GM15510 (cell line): ENCODE data around the gene PFN1.
A peak's percentile ranks its signal among the peaks of the same experiment; 100 is the strongest.

Experiments used
- POLR2A ChIP-seq: IDR thresholded peaks from 3 replicates; pipeline ENCODE4 v1.6.1; 2011; ENCODE audit warnings: borderline replicate concordance; ENCODE audit not compliant: insufficient read length; ENCODE audit errors: extremely low read depth

The PFN1 gene

GRCh38 chr17:4942760-4943508 lies 5.4 kb downstream of the PFN1 start:
- no peak for TF ChIP-seq POLR2A

- no peak for TF ChIP-seq POLR2A
Measured at GRCh38 chr17:4941319-4941610, 7.1 kb downstream of the PFN1 start.

DNA sequence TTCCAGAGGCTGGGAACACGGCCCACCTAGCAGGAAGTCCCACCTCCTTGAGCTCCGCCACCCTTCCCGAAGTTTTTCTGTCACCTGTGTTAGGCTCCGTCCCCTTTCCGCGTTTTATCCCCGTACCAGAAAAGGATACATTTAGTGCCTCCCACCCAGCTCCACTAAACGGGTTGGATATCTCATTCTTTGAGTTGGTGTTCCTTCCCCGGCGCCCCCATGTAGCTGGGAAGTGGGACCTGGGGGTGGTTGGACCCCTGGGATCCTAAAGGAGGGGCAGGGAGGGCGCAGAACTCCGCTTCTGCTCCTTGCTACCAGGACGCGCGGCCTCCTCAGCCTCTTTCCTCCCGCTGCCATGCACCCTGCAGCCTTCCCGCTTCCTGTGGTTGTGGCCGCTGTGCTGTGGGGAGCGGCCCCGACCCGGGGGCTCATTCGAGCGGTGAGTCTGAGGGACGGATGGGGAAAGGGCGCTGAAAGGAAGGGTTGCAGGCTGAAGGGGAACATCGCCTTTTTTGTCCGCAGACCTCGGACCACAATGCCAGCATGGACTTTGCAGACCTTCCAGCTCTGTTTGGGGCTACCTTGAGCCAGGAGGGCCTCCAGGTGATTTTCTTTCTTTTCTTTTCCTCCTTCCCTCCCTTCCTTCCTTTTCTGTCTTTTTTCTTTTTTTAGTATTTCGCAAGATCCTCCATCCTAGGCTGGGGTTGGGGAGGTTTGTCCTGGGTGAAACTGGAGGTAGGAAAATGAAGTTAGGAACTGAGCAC lies 7.6 kb downstream of the PFN1 start:
- no peak for TF ChIP-seq POLR2A

GRCh38 chr17:4939796-4940554 lies 8.4 kb downstream of the PFN1 start, which contains the start of the genes RNF167 and SLC25A11:
Gene RNF167, plus strand, starts transcription at chr17:4940268. Its CDS starts 642 bp downstream, at chr17:4940910.
Gene SLC25A11, minus strand, starts transcription at chr17:4940046. Its CDS starts 136 bp downstream, at chr17:4939910.
- peak; percentile 97 for TF ChIP-seq POLR2A

GRCh38 chr17:4939546-4939795 lies 8.9 kb downstream of the PFN1 start:
- TF ChIP-seq POLR2A: no peak

DNA sequence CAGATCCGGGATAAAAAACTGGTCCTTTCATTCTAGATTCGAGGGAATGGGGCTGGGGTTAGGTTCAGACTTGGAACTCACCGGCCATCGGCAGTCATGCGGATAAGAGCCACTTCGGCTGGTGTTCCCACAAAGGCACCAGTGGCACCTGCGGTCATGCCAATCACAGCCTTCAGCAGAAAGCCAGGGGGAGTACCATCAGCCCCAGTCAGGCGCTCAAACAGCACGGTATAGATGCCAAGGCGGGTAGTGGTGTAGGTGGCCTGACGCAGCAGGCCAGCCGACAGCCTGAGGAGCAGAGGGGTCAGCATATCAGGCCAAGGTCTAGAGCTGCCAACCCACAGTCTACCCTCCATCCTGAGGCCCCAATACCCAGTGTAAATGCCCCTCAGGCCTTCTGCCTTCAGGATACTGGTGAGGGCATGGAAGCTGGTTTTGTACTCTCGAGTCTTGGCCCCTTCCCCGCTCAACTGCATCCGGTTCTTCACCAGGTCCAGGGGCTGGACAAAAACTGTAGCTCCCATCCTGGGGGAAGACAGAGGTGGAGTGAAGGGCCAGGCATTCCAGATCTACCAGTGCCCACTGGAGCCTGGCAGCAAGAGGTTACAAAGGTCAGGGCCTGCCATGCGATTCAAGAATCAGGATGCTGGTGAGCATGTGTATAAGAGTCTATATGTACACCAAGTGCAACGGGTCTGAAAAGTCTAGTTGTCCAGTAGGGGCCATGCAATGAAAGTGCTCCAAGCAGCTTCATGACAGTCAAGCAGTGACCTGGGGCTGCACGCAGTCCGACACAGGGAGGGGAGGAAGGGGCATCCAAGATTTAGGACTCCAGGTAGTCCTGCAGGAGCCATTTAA lies 9.4 kb downstream of the PFN1 start:
- no peak for TF ChIP-seq POLR2A

GRCh38 chr17:4938069-4938491 lies 10.2 kb downstream of the PFN1 start:
- no peak for TF ChIP-seq POLR2A

DNA sequence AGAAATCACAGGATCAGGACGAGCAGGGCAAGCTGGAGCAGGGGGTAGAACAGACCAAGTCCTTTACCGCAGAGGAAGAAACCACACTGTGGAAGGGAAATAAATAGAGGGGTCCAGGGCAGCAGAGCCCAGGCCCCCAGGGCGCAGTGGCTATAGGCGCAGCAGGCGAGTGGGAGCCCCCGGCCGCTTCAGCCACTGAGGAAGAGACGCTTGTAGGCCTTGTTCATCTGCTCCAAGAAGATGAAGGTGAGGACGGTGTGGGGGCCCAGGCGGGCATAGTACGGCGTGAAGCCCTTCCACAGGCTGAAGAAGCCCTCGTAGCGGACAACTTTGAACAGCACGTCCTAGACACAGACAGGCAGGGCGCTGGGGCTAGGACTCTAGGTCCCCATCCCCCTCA lies 10.8 kb downstream of the PFN1 start:
- no peak for TF ChIP-seq POLR2A

DNA sequence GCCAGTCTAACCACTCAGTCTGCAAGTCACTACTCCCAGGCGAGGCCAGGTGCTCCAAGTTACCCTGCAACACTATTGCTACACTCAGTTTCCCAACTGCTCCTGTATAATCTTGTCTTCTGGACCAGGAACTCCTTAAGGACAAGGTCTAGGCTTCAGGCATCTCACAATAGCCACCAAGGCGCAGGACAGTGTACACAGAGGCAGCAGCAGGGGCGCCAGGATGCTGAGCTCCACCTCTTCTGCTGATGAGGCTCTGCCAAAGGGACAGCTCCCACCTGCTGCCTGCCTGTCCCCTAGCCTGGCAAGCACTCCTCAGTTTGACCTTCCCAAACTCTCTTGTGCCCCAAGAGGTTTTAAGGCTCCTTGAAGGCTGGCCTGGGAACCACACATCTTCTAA lies 11.9 kb downstream of the PFN1 start:
- TF ChIP-seq POLR2A: no peak

GRCh38 chr17:4935650-4936049 lies 12.7 kb downstream of the PFN1 start:
- TF ChIP-seq POLR2A: no peak

DNA sequence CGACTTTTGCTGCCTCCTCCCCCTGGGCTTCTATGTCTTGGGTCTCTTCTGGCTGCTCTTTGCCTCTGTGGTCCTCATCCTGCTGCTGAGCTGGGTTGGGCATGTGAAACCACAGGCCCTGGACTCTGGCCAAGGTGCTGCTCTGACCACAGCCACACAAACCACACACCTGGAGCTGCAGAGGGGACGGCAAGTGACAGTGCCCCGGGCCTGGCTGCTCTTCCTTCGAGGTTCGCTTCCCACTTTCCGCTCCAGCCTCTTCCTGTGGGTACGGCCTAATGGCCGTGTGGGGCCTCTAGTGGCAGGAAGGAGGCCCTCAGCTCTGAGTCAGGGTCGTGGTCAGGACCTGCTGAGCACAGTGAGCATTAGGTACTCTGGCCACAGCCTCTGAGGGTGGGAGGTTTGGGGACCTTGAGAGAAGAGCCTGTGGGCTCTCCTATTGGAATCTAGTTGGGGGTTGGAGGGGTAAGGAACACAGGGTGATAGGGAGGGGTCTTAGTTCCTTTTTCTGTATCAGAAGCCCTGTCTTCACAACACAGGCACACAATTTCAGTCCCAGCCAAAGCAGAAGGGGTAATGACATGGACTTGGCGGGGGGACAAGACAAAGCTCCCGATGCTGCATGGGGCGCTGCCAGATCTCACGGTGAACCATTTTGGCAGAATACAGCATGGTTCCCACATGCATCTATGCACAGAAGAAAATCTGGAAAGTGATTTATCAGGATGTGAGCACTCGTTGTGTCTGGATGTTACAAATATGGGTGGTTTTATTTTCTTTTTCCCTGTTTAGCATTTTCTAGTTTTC lies 14.0 kb downstream of the PFN1 start:
- TF ChIP-seq POLR2A: no peak

DNA sequence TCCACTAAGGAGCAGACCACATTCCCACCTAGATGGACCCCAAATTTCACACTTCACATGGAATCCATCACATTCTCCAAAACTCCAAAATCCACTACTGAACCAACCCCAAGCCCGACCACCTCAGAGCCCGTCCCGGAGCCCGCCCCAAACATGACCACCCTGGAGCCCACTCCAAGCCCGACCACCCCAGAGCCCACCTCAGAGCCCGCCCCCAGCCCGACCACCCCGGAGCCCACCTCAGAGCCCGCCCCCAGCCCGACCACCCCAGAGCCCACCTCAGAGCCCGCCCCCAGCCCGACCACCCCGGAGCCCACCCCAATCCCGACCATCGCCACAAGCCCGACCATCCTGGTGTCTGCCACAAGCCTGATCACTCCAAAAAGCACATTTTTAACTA lies 14.7 kb downstream of the PFN1 start:
- no peak for TF ChIP-seq POLR2A

DNA sequence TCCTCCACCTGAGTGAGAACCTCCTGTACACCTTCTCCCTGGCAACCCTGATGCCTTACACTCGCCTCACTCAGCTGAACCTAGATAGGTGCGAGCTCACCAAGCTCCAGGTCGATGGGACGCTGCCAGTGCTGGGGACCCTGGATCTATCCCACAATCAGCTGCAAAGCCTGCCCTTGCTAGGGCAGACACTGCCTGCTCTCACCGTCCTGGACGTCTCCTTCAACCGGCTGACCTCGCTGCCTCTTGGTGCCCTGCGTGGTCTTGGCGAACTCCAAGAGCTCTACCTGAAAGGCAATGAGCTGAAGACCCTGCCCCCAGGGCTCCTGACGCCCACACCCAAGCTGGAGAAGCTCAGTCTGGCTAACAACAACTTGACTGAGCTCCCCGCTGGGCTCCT lies 15.6 kb downstream of the PFN1 start:
- no peak for TF ChIP-seq POLR2A

GRCh38 chr17:4931963-4932362 lies 16.4 kb downstream of the PFN1 start, which contains the start of gene GP1BA:
Gene GP1BA, plus strand, starts transcription at chr17:4932277. Its CDS starts 328 bp downstream, at chr17:4932605.
- TF ChIP-seq POLR2A: no peak
